ENCODE results near the gene BLOC1S5.

BLOC1S5 gene, protein sequence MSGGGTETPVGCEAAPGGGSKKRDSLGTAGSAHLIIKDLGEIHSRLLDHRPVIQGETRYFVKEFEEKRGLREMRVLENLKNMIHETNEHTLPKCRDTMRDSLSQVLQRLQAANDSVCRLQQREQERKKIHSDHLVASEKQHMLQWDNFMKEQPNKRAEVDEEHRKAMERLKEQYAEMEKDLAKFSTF

GRCh38 chr6:8063761-8064637 lies at the start of gene BLOC1S5:
Gene BLOC1S5 (minus strand): TSS chr6:8064389. CDS start chr6:8064376, 13 bp downstream.
- peak; percentile 77 for DNase-seq

- no peak for DNase-seq
Observed at GRCh38 chr6:8113131-8113654, 49.0 kb upstream of the BLOC1S5 start.

DNA sequence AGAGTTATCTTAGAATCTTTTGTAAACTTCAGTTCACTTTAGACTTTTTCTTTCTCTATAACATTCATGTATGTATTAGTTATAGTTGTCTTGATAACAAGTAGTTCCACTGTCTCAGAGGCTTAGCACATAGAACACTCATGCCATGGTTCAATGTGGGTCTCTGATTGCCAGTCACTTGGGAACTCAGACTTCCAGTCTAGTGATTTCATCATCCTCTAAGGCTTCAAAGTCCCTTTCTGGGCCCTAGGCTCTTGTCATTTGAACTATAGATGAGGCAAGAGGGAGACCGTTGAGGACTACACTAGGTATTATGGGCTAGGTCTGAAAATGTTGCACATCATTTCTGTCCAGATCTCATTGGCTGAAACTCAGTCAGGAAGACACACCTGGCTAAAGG lies 46.5 kb upstream of the BLOC1S5 start:
- DNase-seq, result no peak

DNA sequence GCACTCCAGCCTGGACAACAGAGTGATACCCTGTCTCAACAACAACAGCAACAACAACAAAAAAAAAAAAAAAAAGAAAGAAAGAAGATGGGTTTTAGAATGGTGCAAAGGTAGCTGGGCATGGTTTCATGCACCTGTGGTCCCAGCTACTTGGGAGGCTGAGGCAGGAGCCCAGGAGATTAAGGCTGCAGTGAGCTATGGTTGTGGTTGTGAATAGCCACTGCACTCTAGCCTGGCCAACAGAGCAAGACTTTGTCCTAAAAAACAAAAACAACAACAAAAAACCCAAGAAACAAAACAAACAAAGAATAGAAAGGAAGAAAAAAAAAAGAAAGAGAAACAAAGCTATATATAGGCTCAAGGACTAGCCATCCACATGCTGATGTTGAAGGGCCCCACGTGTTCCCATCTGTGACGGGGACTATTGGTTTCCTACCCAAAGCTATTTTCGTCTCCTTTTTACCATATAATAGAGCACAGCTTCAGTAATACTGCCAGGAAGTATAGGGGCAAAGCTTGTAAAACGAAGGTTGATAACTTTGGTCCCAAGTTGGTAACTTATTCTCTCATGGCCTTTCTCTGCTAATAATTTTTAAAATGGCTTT lies 46.0 kb upstream of the BLOC1S5 start:
- no peak for DNase-seq

DNA sequence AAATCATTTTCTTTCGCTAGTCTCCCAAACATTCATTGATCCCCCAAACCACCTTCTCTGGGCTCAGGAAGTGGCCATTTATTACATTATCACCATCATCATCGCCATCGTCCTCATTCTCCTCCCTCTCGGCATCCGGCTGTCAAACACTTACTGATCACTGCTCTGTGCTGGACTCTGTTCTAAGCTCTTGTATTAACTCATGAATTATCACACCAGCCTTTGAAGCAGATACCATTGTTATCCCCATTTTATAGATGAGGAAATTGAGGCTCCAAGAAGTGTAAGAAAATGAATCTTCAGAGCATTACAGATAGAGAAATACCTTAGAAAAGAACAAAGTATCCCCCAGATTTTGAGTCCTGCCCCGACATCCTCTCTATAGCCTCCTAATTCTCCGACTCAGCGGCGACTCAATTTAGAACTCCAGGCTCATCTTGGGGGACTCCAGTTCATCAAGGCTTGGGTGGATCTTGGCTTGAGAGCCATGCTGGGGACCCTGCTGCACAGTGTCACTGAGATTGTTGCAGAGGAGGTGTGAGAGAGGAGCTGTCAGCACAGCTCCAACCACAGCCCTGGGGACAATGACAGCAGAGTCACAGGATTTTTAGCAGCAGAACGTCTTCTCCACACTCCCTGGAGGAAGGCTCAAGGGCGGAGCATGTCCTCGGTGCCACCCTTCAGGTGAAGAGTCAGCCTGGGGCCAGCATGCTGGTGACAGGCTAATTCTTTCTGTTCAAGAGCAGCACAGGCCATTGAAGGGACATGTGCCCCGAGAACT lies 44.8 kb upstream of the BLOC1S5 start:
- DNase-seq, result no peak

GRCh38 chr6:8108031-8108660 lies 44.0 kb upstream of the BLOC1S5 start:
- no peak for DNase-seq

- no peak for DNase-seq
Observed at GRCh38 chr6:8105791-8106190, 41.6 kb upstream of the BLOC1S5 start.

- no peak for DNase-seq
Observed at GRCh38 chr6:8103726-8104125, 39.5 kb upstream of the BLOC1S5 start.

DNA sequence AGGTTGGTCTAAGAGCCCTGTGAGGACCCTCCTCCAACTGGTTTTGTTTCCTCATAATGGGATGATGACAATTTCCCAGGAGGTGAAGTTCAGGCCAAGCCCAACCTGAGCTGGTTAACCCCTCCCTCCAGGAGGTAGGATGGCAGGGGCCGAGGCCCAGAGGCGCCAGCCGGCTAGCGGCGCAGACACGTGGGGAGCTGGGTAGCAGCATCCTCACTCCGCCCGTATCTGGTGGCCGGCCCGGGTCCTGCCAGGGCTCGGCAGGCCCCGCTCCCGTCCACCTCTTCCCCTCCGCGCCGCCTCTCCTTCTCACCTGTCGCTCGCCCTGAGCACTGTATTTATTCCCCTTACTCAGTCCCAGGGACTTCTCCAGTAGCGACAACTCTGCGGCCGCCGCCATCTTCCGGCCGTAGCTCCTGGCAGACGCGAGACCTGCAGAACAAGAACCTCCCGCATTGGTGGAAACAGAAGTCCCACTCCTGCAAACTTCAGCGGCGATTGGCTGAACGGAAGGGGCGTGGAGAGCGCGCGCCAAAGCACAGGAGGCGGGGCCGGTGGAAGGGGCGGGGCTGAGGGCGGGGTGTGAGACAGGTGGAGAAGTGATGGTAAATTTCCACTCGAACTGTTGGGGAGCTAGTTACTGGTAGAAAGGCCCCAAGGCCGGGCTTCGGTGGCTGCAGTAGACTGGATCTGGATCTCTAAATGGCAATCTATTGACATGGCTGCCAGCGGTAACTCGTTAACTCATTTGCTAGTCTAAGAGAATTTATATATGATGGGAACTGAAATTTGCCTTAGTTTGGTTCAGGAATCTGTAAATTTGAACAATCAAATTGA lies 38.2 kb upstream of the BLOC1S5 start, which contains the start of gene EEF1E1:
Gene EEF1E1 (minus strand): TSS at position 427 of the 837 bp plus-strand sequence. CDS start 27 bp downstream, at position 400.
- peak; percentile 80 for DNase-seq

DNA sequence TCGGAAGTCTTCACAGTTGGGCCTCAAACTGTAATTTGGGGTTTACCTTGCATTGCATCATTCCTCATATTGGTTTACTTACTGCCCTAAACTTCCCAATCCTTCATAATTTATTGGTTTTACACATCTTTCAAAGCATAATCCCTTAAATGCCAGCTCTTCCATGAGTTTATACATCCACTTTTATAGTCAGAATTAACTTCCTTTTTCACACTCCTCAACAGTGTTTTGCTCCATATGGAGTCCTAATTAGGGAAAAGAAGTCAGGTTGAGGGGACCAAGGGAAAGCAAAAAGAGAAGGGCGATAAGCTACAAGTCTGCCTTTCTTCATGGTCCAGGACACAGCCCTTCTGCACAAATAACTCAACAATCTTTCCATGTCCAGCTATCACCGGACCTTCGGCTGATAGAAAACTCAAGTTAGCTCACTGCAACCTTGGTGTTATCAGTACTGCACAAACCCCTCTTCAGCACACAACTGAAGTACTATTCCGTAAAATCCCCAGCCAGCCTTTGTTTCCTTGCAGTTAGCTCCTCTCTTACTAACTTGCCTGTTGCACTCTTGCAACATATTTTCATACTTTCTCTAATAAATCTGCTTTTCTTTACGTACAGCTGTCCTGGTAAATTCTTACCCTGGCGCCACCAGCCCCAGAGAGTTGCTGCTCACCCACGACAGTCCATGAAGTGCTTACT lies 36.1 kb upstream of the BLOC1S5 start:
- DNase-seq, result no peak

DNA sequence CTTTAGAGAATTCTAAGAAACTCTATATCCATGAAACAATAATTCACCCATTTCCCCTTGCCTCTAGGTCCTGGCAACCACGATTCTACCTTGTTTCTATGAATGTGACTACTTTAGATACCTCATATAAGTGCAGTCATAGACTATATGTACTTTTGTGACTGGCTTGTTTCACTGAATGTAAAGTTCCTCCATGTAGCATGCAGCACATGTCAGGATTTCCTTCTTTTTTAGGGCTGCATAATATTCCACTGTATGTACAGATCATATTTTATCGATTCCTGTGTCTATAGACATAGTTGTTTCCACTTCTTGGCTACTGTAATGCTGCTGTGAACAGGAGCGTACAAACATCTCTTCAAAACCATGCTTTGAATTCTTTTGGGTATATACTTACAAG lies 26.5 kb upstream of the BLOC1S5 start:
- DNase-seq, result no peak

- no peak for DNase-seq
Observed at GRCh38 chr6:8088886-8089285, 24.7 kb upstream of the BLOC1S5 start.

GRCh38 chr6:8087870-8088754 lies 23.9 kb upstream of the BLOC1S5 start:
- no peak for DNase-seq

DNA sequence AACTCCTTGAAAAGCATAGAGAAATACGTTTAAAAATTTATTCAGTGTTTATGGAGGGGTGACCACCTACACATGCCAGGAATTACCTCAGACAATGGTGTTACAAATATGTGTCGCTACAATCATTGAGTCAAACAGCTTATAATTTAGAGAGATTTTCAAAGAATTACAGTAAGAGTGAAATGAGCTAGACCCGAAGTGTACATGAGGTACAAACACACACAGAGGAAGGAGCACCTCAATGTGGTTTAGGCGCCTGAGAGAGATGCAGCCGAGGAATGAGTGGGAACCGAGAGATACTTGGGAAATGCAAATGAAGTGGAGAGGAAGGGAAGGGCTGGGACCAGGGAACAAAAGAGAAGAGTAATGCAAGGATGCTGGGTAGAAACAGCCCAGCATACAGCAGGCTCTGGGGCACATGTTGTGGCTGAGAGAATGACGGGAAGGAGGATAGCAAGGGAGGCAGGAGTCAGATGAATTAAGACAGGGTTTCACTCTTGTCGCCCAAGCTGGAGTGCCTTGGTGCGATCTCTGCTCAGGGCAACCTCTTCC lies 22.6 kb upstream of the BLOC1S5 start:
- DNase-seq, result no peak

DNA sequence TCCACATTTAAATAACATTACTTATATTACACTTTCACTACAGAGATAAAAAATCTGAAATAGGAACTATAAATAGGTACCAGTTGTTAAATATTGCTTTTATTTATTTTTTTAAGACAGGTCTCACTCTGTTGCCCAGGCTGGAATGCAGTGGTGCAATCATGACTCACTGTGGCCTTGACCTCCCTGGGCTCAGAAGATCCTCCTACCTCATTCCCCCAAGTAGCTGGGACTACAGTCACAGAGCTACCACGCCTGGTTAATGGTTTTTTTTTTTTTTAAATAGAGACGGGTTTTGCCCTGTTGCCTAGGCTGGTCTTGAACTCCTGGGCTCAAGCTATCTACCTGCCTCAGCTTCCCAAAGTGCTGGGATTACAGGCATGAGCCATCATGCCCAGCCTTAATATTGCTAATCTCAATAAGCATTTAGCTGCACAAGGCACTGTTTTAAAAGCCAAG lies 20.9 kb upstream of the BLOC1S5 start:
- DNase-seq, result no peak

DNA sequence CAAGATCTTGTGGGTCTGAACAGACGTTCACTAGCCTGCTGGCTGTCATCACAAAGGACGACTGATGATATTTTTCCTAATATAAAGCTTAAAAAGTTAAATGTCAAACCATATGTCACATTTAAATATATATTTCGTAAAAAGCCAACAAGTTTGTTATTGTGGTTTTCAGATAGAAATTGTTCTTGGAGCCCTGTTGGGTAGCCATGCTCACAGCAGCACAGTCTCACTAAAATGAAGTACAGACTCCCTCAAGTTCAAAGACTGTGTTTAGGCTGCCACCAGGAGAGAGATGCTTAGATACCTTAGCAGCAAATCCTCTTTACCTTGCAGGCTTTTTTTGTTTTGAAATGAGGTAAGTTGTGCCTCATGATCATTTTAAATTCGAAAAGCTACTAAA lies 20.4 kb upstream of the BLOC1S5 start:
- DNase-seq, result no peak

- DNase-seq, result no peak
Observed at GRCh38 chr6:8082954-8083858, 19.0 kb upstream of the BLOC1S5 start.

DNA sequence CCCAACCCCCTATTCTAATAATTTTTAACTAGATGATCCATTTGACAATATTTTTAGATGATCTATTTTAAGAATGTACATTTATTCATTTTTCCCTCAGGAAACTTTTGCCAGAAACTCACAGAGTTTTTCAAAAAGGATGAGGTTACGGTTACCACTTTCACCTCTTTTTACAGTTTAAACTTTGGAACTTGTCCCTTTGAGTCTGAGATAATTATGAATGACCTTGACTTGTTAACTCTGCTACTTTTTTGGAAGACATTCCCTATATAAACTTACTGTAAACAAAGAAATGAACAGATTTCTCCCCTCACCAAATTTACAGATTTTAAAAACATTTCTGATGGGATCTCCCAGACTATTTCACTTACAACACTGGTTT lies 18.4 kb upstream of the BLOC1S5 start:
- DNase-seq, result no peak

Data from NCI-H2107 (cell line).